H1 (cell line): ENCODE data around the gene SLC6A6. TPM values are rescaled to one million over a fixed set of nuclear protein-coding genes. Genes with fewer than 3 reads are reported as not detected.

ENCODE experiments used
- CTCF ChIA-PET: fragments of 300-600 bp; sonication (Branson Sonifier 250); formaldehyde crosslinking; loops from one replicate; lab custom pipeline; 2021; ENCODE audit not compliant: partially characterized antibody; lab: Charles Lee
- POLR2A ChIA-PET: fragments of 300-600 bp; sonication (Branson Sonifier 250); formaldehyde crosslinking; loops from one replicate; lab custom pipeline; 2021; ENCODE audit warnings: inconsistent platforms; ENCODE audit not compliant: partially characterized antibody; lab: Charles Lee
- DNase-seq, 2 experiments: peaks; one replicate each; pipeline versions ENCODE4 v3.0.0 to v3.0.0-alpha.2; 2010 to 2022; ENCODE audit warnings: low spot score in 2 of 2, low read depth in 1 of 2, mixed read lengths in 1 of 2
- FAIRE-seq: peaks from 2 replicates; lab custom pipeline; 2011; peaks lifted over from hg19 to GRCh38; lab: Jason Lieb, UNC
- H2AFZ ChIP-seq: 2 replicates; pipeline ENCODE4 v1.8.1; 2012; ENCODE audit warnings: low read length, inconsistent platforms
- H2AK5ac ChIP-seq: 2 replicates; pipeline ENCODE4 v1.6.1; 2013; ENCODE audit warnings: low read depth, low read length
- H2BK120ac ChIP-seq: replicated peaks from 2 replicates; pipeline ENCODE3; 2013; ENCODE audit warnings: low read depth, low read length, inconsistent platforms
- H2BK12ac ChIP-seq: 2 replicates; pipeline ENCODE4 v1.6.1; 2013; ENCODE audit warnings: low read depth, low read length
- H2BK15ac ChIP-seq: 2 replicates; pipeline ENCODE4 v1.6.1; 2013; ENCODE audit warnings: low read length
- H2BK20ac ChIP-seq: 2 replicates; pipeline ENCODE4 v1.6.1; 2013; ENCODE audit warnings: low read length
- H2BK5ac ChIP-seq: 2 replicates; pipeline ENCODE4 v1.6.1; 2013; ENCODE audit warnings: low read depth, low read length
- H3K14ac ChIP-seq: 2 replicates; pipeline ENCODE4 v1.6.1; 2013; ENCODE audit warnings: inconsistent platforms; ENCODE audit not compliant: insufficient read length
- H3K18ac ChIP-seq: 2 replicates; pipeline ENCODE4 v1.6.1; 2013; ENCODE audit warnings: low read length; ENCODE audit errors: extremely low read depth
- H3K23ac ChIP-seq: 2 replicates; pipeline ENCODE4 v1.6.1; 2013; ENCODE audit warnings: inconsistent platforms; ENCODE audit not compliant: insufficient read length
- H3K23me2 ChIP-seq: 2 replicates; pipeline ENCODE4 v1.6.1; 2013; ENCODE audit warnings: low read depth, low read length
- H3K27ac ChIP-seq: 2 replicates; pipeline ENCODE4 v1.6.1; 2011; ENCODE audit warnings: low read depth, low read length, inconsistent platforms
- H3K27me3 ChIP-seq, 4 experiments: replicated peaks in 1 of 4; 1 replicate in 1 of 4; 2 replicates in 3 of 4; pipeline versions ENCODE4 v1.6.1 to v1.8.1; 2011 to 2013; ENCODE audit warnings: low read length in 3 of 4, mild to moderate bottlenecking in 3 of 4, inconsistent platforms in 2 of 4, mixed read lengths in 2 of 4, moderate library complexity in 1 of 4; ENCODE audit not compliant: control insufficient read depth in 3 of 4, insufficient read depth in 3 of 4; ENCODE audit errors: extremely low read depth in 1 of 4
- H3K36me3 ChIP-seq, 4 experiments: 2 replicates each; pipeline versions ENCODE4 v1.6.1 to v1.8.1; 2011 to 2013; ENCODE audit warnings: mild to moderate bottlenecking in 4 of 4, low read length in 3 of 4, moderate library complexity in 2 of 4, control low read depth in 1 of 4, inconsistent platforms in 1 of 4; ENCODE audit not compliant: insufficient read depth in 4 of 4, control insufficient read depth in 2 of 4
- H3K4ac ChIP-seq: replicated peaks from 2 replicates; pipeline ENCODE3; 2013; ENCODE audit warnings: low read length, low read depth, mixed read lengths, inconsistent platforms; ENCODE audit not compliant: insufficient read length
- H3K4me1 ChIP-seq, 4 experiments: replicated peaks in 1 of 4; 1 replicate in 1 of 4; 2 replicates in 3 of 4; pipeline versions ENCODE4 v1.6.1 to v1.8.1; 2011 to 2013; ENCODE audit warnings: low read length in 3 of 4, inconsistent platforms in 2 of 4, mixed read lengths in 1 of 4; ENCODE audit not compliant: insufficient read depth in 4 of 4, control insufficient read depth in 3 of 4
- H3K4me2 ChIP-seq, 2 experiments: 2 replicates each; pipeline versions ENCODE4 v1.6.1 to v1.8.1; 2011 to 2013; ENCODE audit warnings: low read depth in 2 of 2, low read length in 2 of 2, control low read depth in 1 of 2, inconsistent platforms in 1 of 2, mild to moderate bottlenecking in 1 of 2; ENCODE audit not compliant: insufficient read depth in 1 of 2
- H3K4me3 ChIP-seq, 4 experiments: fragments of 200-600, 300-600 bp in 1 of 4; sonication (generic), shearing (Covaris generic), sonication (Bioruptor Twin) in 1 of 4; 2 replicates each; pipeline versions ENCODE4 v1.5.1 to v1.8.1; 2011 to 2016; ENCODE audit warnings: low read length in 4 of 4, low read depth in 3 of 4, control low read depth in 2 of 4, inconsistent platforms in 2 of 4, mild to moderate bottlenecking in 2 of 4, mixed read lengths in 1 of 4, moderate library complexity in 1 of 4; ENCODE audit not compliant: insufficient read depth in 2 of 4; ENCODE audit errors: extremely low read depth in 1 of 4
- H3K56ac ChIP-seq: replicated peaks from 2 replicates; pipeline ENCODE3; 2013; ENCODE audit warnings: low read depth, mild to moderate bottlenecking, mixed read lengths, low read length, inconsistent platforms; ENCODE audit not compliant: insufficient read length
- H3K79me1 ChIP-seq: 2 replicates; pipeline ENCODE4 v1.6.1; 2013; ENCODE audit warnings: low read depth, low read length, control low read depth
- H3K79me2 ChIP-seq, 2 experiments: 2 replicates each; pipeline versions ENCODE4 v1.6.1 to v1.8.1; 2012 to 2013; ENCODE audit warnings: low read length in 2 of 2, mild to moderate bottlenecking in 2 of 2, inconsistent platforms in 1 of 2; ENCODE audit not compliant: insufficient read depth in 2 of 2, control insufficient read depth in 1 of 2
- H3K9ac ChIP-seq, 4 experiments: replicated peaks in 1 of 4; 1 replicate in 1 of 4; 2 replicates in 3 of 4; pipeline versions ENCODE4 v1.6.1 to v1.8.1; 2011 to 2013; ENCODE audit warnings: low read depth in 3 of 4, low read length in 3 of 4, control low read depth in 2 of 4, mild to moderate bottlenecking in 2 of 4, moderate library complexity in 2 of 4, inconsistent platforms in 1 of 4; ENCODE audit errors: extremely low read depth in 1 of 4
- H3K9me3 ChIP-seq, 2 experiments: 2 replicates each; pipeline versions ENCODE4 v1.6.1 to v1.8.1; 2012 to 2013; ENCODE audit warnings: mild to moderate bottlenecking in 2 of 2, moderate library complexity in 2 of 2, control low read depth in 1 of 2, inconsistent platforms in 1 of 2, low read depth in 1 of 2, low read length in 1 of 2, mixed read lengths in 1 of 2; ENCODE audit not compliant: insufficient read depth in 2 of 2
- H4K20me1 ChIP-seq, 2 experiments: replicated peaks in 1 of 2; 2 replicates each; pipeline versions ENCODE3 to v1.8.1; 2011 to 2013; ENCODE audit warnings: inconsistent platforms in 2 of 2, low read length in 2 of 2, mild to moderate bottlenecking in 1 of 2; ENCODE audit not compliant: insufficient read depth in 2 of 2, control insufficient read depth in 1 of 2
- H4K5ac ChIP-seq: 2 replicates; pipeline ENCODE4 v1.6.1; 2013; ENCODE audit warnings: low read length, low read depth, mixed read lengths, inconsistent platforms; ENCODE audit not compliant: insufficient read length
- H4K8ac ChIP-seq: 2 replicates; pipeline ENCODE4 v1.8.0; 2013; ENCODE audit warnings: mild to moderate bottlenecking, moderate library complexity, low read length, inconsistent platforms; ENCODE audit not compliant: insufficient read depth; ENCODE audit errors: extremely low read depth
- H4K91ac ChIP-seq: replicated peaks from 2 replicates; pipeline ENCODE3; 2013; ENCODE audit warnings: low read length, mixed read lengths, inconsistent platforms; ENCODE audit not compliant: insufficient read length
- BRCA1 ChIP-seq: IDR thresholded peaks from 2 replicates; pipeline ENCODE4 v1.6.1; 2012; ENCODE audit warnings: low read depth, low read length, improper control_type of control experiment
- CBX5 ChIP-seq: fragments of 300-800, 300-1000 bp; sonication (generic); IDR thresholded peaks from 2 replicates; pipeline ENCODE4 v1.7.1; 2016; ENCODE audit warnings: antibody characterized with exemption, low read length, low read depth
- CTBP2 ChIP-seq: IDR thresholded peaks from 2 replicates; pipeline ENCODE4 v1.7.0; 2011; ENCODE audit warnings: borderline replicate concordance, mild to moderate bottlenecking, moderate library complexity, mixed read lengths, low read length; ENCODE audit not compliant: insufficient read depth, insufficient read length
- EGR1 ChIP-seq: IDR thresholded peaks from 2 replicates; pipeline ENCODE4 v1.6.1; 2011; ENCODE audit warnings: low read depth, low read length, borderline replicate concordance
- EP300 ChIP-seq, 2 experiments: IDR thresholded peaks; 1 replicate in 1 of 2; 2 replicates in 1 of 2; pipeline ENCODE4 v1.6.1; 2011 to 2012; ENCODE audit warnings: low read depth in 2 of 2, low read length in 2 of 2, mild to moderate bottlenecking in 2 of 2, borderline replicate concordance in 1 of 2, inconsistent platforms in 1 of 2, moderate library complexity in 1 of 2
- JUND ChIP-seq: IDR thresholded peaks from 2 replicates; pipeline ENCODE4 v1.6.1; 2011; ENCODE audit warnings: mild to moderate bottlenecking, improper control_type of control experiment, low read length
- NANOG ChIP-seq: IDR thresholded peaks from 2 replicates; pipeline ENCODE4 v1.6.1; 2011; ENCODE audit warnings: low read length, low read depth, mild to moderate bottlenecking, inconsistent platforms; ENCODE audit not compliant: insufficient read depth, poor library complexity, severe bottlenecking
- POLR2AphosphoS5 ChIP-seq: IDR thresholded peaks from 2 replicates; pipeline ENCODE4 v1.6.1; 2011; ENCODE audit warnings: low read depth, low read length
- SIN3A ChIP-seq, 2 experiments: IDR thresholded peaks in 1 of 2; conservative IDR thresholded peaks in 1 of 2; 2 replicates each; pipeline ENCODE4 v1.6.1; 2011 to 2012; ENCODE audit warnings: low read length in 2 of 2, improper control_type of control experiment in 1 of 2, low read depth in 1 of 2, mild to moderate bottlenecking in 1 of 2
- SUZ12 ChIP-seq: fragments of 200-600 bp; sonication (generic); IDR thresholded peaks from 2 replicates; pipeline ENCODE4 v1.6.1; 2012; ENCODE audit warnings: mild to moderate bottlenecking, inconsistent platforms, low read length, moderate library complexity, mixed read lengths
- TCF12 ChIP-seq: IDR thresholded peaks from 2 replicates; pipeline ENCODE4 v1.6.1; 2011; ENCODE audit warnings: low read depth, mild to moderate bottlenecking, low read length
- ZNF274 ChIP-seq: IDR thresholded peaks from 2 replicates; pipeline ENCODE4 v1.7.0; 2012; ENCODE audit warnings: low read length, borderline replicate concordance; ENCODE audit errors: extremely low read depth
- WGBS, 2 experiments: shearing (Covaris generic) in 1 of 2; methylation state at CpG; one replicate each; pipeline versions ENCODE4 v1.1.6 to v1.1.7; 2013 to 2015; ENCODE audit warnings: low lambda C conversion rate in 2 of 2, mixed read lengths in 2 of 2, inconsistent platforms in 1 of 2, low coverage in 1 of 2, missing lambda C conversion rate in 1 of 2; ENCODE audit not compliant: insufficient replicate concordance in 2 of 2, insufficient coverage in 1 of 2, insufficient read length in 1 of 2; ENCODE audit errors: extremely low coverage in 1 of 2, missing lambda C conversion rate in 1 of 2; 5-methylcytosine and 5-hydroxymethylcytosine counted together
- polyA plus RNA-seq, 7 experiments: library from polyadenylated mRNA; depleted of rRNA in 3 of 7; stranded (reverse) in 5 of 7; unstranded in 2 of 7; fragments of >200 nt in 5 of 7; fragments of 200-250 nt in 2 of 7; gene quantifications; 1 replicate in 5 of 7; 2 replicates in 1 of 7; 4 replicates in 1 of 7; pipeline versions ENCODE4 v1.2.1 to v1.2.3, GENCODE V29; 2011 to 2013; ENCODE audit warnings: missing spikeins in 2 of 7, mixed read lengths in 2 of 7
- total RNA-seq: library from RNA; stranded (reverse); fragmentation: NEBNext Ultra II Directional; extraction: Animal tissue kit (Norgen Biotek cat#: 25700); gene quantifications from 2 replicates; pipeline ENCODE4 v1.2.1, GENCODE V29; 2021

SLC6A6 gene
- total and polyA plus RNA-seq, 2 of the 8 experiments (the other 6 are each of a cell fraction or from before 2014, with no cell fraction given) = 66.2 to 144 TPM

GRCh38 chr3:14454639-14455310 lies 52.4 kb downstream of the SLC6A6 start:
- Histone ChIP-seq H2BK15ac (no peak overlapping the region), H3K79me1 (no peaks in the 10 kb centered on the region; the same call in 1 of the 2 replicates), H3K4me1 (peaks cover 2 to 3% (median 2%) of the 10 kb centered on the region in 4 experiments; a peak in 5 of 7 replicates), H2AFZ (no peak overlapping the region), H3K9ac (no peak overlapping the region), H4K91ac (no peak overlapping the region), H2AK5ac (no peak overlapping the region), H3K23me2 (no peaks in the 10 kb centered on the region), H2BK12ac (no peak overlapping the region), H3K27ac (no peak overlapping the region), H4K8ac (no peak overlapping the region; the same call in 1 of the 2 replicates), H3K9me3 (no peaks in the 10 kb centered on the region), H3K27me3 (no peaks in the 10 kb centered on the region; a peak in 1 of 7 replicates), H3K14ac (no peak overlapping the region), H4K20me1 (peaks cover 7 to 17% of the 10 kb centered on the region in 2 experiments), H4K5ac (no peak overlapping the region), H3K56ac (no peak overlapping the region), H3K4ac (no peak overlapping the region), H3K36me3 (peaks cover 17 to 65% (median 39%) of the 10 kb centered on the region in 4 experiments), H3K23ac (no peak overlapping the region), H2BK5ac (no peak overlapping the region), H2BK120ac (no peak overlapping the region), H3K4me3 (no peak overlapping the region), H3K18ac (no peak overlapping the region), H3K4me2 (no peak overlapping the region), H3K79me2 (no peaks in the 10 kb centered on the region), H2BK20ac (no peak overlapping the region)
- FAIRE-seq (no peak), DNase-seq (no peak)
- POLR2A ChIA-PET = interaction anchor here (1.0 to 4.7 kb wide), 4 partner anchors 9 to 72 kb away, joined by 3 to 25 read pairs (median 4); partner anchors contain the start of gene SLC6A6
- CTCF ChIA-PET = interaction anchor here (0.6 to 5.3 kb wide), 12 partner anchors 11 to 198 kb away, joined by 3 to 29 read pairs (median 4); no protein-coding TSS in a partner anchor
- WGBS, 2 experiments = 86% methylated on average over 8 of the region's 8 CpGs; no CpG with 5 or more reads in 1 of the 2 experiments
- TF ChIP-seq ZNF274 = no peak
- TF ChIP-seq SIN3A (conservative IDR thresholded peaks at IDR 0.05 in 1 of 2, IDR thresholded peaks at IDR 0.05 in 1 of 2; ENCODE audit: low read depth in 1 of 2, low read length in 2 of 2) = no peak
- no peak for TF ChIP-seq POLR2AphosphoS5
- TF ChIP-seq SUZ12 = no peak
- no peak for TF ChIP-seq EP300 (IDR thresholded peaks at IDR 0.05; ENCODE audit: borderline replicate concordance in 1 of 2, low read depth in 2 of 2, low read length in 2 of 2)
- no peak for TF ChIP-seq TCF12
- TF ChIP-seq CTBP2 = no peak
- TF ChIP-seq CBX5 = no peak
- TF ChIP-seq BRCA1 = no peak
- TF ChIP-seq EGR1 = no peak
- TF ChIP-seq NANOG = no peak
- TF ChIP-seq JUND = no peak
